Measurements from ENCODE around the gene ANGEL1.

ANGEL1 gene

DNA sequence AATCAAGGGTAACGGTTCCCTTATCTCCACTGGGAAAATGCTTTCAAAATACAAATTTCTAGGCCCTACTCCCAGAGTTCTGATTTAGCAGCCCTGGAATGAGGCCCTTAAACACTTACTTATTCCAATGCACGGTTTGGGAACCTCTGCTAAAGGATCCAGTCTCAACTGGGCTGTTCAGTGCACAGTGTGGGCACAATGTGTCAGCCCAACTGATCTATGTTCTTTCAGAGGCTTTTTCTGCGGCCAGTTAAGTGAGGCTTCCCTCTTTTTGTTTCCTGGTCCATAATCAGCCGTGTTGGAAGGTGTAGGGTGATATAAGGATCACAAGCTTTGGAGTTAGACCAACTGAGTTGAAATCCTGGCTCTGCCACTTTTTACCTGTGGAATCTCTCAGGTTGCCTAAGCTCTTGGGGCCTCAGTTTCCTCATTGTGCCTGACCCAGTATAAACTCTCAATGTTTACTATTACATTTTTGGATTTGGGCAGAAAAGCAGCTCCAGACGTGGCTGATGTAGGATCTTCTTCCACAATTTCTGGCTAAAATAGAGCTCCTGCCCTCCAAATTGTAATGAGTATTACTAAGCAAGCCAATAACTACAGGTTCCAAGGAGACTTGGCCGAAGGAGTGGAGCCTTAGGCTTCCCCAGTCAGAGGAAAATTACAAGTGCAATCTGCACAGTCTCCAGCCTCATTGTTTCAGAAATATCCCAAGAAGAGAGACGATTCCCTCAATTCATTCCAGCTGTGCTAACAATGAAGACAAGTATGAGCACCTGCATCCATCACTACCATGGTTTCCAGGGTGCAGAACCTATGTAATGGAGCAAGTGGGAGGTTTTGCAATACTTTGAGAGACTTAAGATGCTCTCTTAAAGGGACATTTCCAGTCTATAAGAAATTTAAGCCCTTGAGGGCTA, 2.3 kb upstream of the ANGEL1 start:
- no peak for TF ChIP-seq RAD21 (IDR thresholded peaks at IDR 0.05; ENCODE audit: low read depth)
- TF ChIP-seq, protein P1, sequence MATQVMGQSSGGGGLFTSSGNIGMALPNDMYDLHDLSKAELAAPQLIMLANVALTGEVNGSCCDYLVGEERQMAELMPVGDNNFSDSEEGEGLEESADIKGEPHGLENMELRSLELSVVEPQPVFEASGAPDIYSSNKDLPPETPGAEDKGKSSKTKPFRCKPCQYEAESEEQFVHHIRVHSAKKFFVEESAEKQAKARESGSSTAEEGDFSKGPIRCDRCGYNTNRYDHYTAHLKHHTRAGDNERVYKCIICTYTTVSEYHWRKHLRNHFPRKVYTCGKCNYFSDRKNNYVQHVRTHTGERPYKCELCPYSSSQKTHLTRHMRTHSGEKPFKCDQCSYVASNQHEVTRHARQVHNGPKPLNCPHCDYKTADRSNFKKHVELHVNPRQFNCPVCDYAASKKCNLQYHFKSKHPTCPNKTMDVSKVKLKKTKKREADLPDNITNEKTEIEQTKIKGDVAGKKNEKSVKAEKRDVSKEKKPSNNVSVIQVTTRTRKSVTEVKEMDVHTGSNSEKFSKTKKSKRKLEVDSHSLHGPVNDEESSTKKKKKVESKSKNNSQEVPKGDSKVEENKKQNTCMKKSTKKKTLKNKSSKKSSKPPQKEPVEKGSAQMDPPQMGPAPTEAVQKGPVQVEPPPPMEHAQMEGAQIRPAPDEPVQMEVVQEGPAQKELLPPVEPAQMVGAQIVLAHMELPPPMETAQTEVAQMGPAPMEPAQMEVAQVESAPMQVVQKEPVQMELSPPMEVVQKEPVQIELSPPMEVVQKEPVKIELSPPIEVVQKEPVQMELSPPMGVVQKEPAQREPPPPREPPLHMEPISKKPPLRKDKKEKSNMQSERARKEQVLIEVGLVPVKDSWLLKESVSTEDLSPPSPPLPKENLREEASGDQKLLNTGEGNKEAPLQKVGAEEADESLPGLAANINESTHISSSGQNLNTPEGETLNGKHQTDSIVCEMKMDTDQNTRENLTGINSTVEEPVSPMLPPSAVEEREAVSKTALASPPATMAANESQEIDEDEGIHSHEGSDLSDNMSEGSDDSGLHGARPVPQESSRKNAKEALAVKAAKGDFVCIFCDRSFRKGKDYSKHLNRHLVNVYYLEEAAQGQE (IDR thresholded peaks at IDR 0.05; ENCODE audit: low read depth): no peak
- no peak for TF ChIP-seq YY1 (IDR thresholded peaks at IDR 0.05; ENCODE audit: low read depth)
- TF ChIP-seq TAF1 (IDR thresholded peaks at IDR 0.05; ENCODE audit: low read depth): no peak
- TF ChIP-seq, protein P2, sequence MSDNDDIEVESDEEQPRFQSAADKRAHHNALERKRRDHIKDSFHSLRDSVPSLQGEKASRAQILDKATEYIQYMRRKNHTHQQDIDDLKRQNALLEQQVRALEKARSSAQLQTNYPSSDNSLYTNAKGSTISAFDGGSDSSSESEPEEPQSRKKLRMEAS (IDR thresholded peaks at IDR 0.05): no peak
- no peak for TF ChIP-seq ZBTB7A (IDR thresholded peaks at IDR 0.05; ENCODE audit: low read depth)
- TF ChIP-seq EGR1 (IDR thresholded peaks at IDR 0.05): no peak
- TF ChIP-seq CEBPB (IDR thresholded peaks at IDR 0.05): no peak
- no peak for TF ChIP-seq NFIC (IDR thresholded peaks at IDR 0.05)
- no peak for TF ChIP-seq TEAD4 (IDR thresholded peaks at IDR 0.05)

DNA sequence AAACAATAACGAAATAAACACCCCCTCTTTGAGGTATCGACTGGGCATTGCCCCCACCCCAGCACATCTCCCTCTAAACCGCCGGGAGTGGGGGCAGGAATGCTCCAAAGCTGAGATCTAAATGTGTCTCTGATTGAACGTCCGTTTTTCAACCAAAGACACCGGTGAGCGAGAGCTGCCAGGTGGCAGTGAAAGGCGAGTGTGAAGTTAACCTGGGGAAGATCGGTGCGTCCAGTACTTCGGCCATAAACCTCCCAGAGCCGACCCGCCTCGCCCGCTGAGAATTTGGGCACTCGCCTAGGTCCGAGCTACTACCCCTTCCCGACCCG, 625 bp downstream of the ANGEL1 start:
- no peak for TF ChIP-seq TAF1 (IDR thresholded peaks at IDR 0.05; ENCODE audit: low read depth)
- no peak for TF ChIP-seq TEAD4 (IDR thresholded peaks at IDR 0.05)
- no peak for TF ChIP-seq CREB1 (IDR thresholded peaks at IDR 0.05; ENCODE audit: low read depth)
- TF ChIP-seq ZBTB7A (IDR thresholded peaks at IDR 0.05; ENCODE audit: low read depth): no peak
- no peak for TF ChIP-seq CEBPB (IDR thresholded peaks at IDR 0.05)
- TF ChIP-seq TCF12 (IDR thresholded peaks at IDR 0.05; ENCODE audit: low read depth): no peak
- TF ChIP-seq EP300 (IDR thresholded peaks at IDR 0.05; ENCODE audit: borderline replicate concordance): no peak
- TF ChIP-seq, protein P2 (IDR thresholded peaks at IDR 0.05): no peak
- TF ChIP-seq, protein P3, sequence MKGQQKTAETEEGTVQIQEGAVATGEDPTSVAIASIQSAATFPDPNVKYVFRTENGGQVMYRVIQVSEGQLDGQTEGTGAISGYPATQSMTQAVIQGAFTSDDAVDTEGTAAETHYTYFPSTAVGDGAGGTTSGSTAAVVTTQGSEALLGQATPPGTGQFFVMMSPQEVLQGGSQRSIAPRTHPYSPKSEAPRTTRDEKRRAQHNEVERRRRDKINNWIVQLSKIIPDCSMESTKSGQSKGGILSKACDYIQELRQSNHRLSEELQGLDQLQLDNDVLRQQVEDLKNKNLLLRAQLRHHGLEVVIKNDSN (IDR thresholded peaks at IDR 0.05): no peak
- TF ChIP-seq YY1 (IDR thresholded peaks at IDR 0.05; ENCODE audit: low read depth): no peak

DNA sequence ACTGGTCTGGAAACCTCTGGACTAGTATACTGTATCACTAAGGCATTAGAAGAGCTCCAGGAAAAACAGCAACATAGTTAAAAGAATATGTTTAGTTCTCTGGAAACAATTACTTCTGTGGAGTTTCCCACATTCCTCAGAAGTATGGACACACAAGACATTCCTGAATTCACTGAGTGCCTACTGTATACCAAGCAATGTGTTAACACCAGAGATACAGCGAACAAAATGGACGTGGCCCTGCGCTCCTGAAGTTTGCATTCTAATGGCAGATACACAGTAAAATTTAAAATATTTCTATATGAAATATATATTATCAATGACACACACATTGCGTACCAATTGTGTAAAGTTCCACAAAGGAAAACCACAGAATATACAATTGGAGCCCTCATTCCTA, 1.1 kb downstream of the ANGEL1 start:
- TF ChIP-seq CREB1 (IDR thresholded peaks at IDR 0.05; ENCODE audit: low read depth) (no peak), YY1 (IDR thresholded peaks at IDR 0.05; ENCODE audit: low read depth) (no peak), NFIC (IDR thresholded peaks at IDR 0.05) (no peak), EP300 (IDR thresholded peaks at IDR 0.05; ENCODE audit: borderline replicate concordance) (no peak)
- TF ChIP-seq, protein P1 (IDR thresholded peaks at IDR 0.05; ENCODE audit: low read depth): no peak
- TF ChIP-seq, protein P2 (IDR thresholded peaks at IDR 0.05): no peak

DNA sequence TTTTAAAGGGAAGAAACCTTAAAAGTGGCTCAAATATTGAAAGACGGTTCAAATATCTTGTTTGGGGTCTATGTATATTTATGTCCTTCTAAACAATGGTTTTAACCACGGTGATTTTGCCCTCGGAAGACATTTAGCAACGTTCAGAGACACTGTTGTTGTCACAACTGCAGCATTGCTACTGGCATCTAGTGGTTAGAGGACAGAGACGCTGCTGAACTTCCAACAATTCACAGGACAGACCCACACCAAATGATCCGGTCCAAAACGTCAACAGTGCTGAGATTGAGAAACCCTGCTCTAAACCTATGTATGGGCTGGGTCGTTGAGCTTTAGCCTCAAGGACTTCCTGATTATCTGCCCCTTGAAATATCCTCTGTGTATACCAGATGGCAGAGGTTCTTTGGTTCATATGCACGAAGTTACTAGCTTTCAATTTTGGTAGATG, 1.7 kb downstream of the ANGEL1 start:
- no peak for TF ChIP-seq EGR1 (IDR thresholded peaks at IDR 0.05)
- TF ChIP-seq RAD21 (IDR thresholded peaks at IDR 0.05; ENCODE audit: low read depth): 0 out of 2 replicates have a peak, but pooled peaks have one; percentile 6

DNA sequence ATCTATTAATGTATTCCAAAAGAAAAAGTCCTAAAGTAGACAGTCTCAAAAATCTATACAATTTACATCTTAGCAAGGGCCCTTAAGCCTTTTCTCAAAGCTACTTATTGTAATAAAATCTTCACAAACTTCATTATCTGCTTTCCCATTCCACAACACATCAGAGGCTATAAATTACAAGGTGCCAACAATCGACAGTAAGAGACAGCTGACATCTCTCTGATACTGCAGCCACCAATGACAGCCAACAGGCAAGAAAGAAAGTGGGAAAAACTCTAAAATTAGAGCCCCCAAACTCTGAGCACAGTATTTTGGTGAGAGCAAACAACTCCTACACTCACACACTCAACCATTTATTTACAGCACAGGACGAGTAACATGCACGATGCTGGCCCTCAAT, 2.2 kb downstream of the ANGEL1 start:
- TF ChIP-seq EP300 (IDR thresholded peaks at IDR 0.05; ENCODE audit: borderline replicate concordance) (no peak), TCF12 (IDR thresholded peaks at IDR 0.05; ENCODE audit: low read depth) (no peak), CEBPB (IDR thresholded peaks at IDR 0.05) (no peak), YY1 (IDR thresholded peaks at IDR 0.05; ENCODE audit: low read depth) (no peak), FOXM1 (IDR thresholded peaks at IDR 0.05; ENCODE audit: borderline replicate concordance, low read depth) (no peak), CREB1 (IDR thresholded peaks at IDR 0.05; ENCODE audit: low read depth) (no peak)
- TF ChIP-seq, protein P3 (IDR thresholded peaks at IDR 0.05): no peak
- TF ChIP-seq, protein P2 (IDR thresholded peaks at IDR 0.05): no peak

DNA sequence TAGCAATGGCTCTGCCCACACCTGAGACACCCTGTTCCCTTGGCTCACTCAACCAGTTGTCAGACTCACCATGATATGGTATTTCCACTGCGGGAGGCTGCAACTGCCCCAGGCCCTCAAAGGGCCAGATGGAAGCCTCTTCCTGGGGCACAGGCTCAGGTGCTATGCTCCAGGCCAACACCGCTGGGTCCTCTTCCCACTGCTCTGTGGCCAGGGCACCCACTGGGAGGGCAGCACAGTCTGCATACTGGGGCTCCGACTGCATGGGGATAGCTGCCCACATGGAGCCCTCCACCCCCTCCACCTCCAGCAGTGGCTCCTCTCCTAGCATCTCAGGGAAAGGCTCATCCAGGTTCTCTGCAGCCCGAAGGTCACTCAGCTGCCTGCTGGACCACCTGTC, 3.7 kb downstream of the ANGEL1 start:
- TF ChIP-seq CEBPB (IDR thresholded peaks at IDR 0.05) (no peak), RAD21 (IDR thresholded peaks at IDR 0.05; ENCODE audit: low read depth) (no peak), ZBTB7A (IDR thresholded peaks at IDR 0.05; ENCODE audit: low read depth) (no peak), FOXM1 (IDR thresholded peaks at IDR 0.05; ENCODE audit: borderline replicate concordance, low read depth) (no peak), EP300 (IDR thresholded peaks at IDR 0.05; ENCODE audit: borderline replicate concordance) (no peak), TEAD4 (IDR thresholded peaks at IDR 0.05) (no peak), EGR1 (IDR thresholded peaks at IDR 0.05) (no peak), TAF1 (IDR thresholded peaks at IDR 0.05; ENCODE audit: low read depth) (no peak), CREB1 (IDR thresholded peaks at IDR 0.05; ENCODE audit: low read depth) (no peak)
- TF ChIP-seq, protein P3 (IDR thresholded peaks at IDR 0.05): no peak
- TF ChIP-seq, protein P2 (IDR thresholded peaks at IDR 0.05): no peak
